DOHH2 (cell line): ENCODE measurements around the gene PAGR1.

ENCODE experiments used
- EZH2phosphoT487 ChIP-seq: fragments of 200-600 bp; sonication (generic); IDR thresholded peaks from 2 replicates; pipeline ENCODE4 v1.6.1; 2017; ENCODE audit warnings: borderline replicate concordance, mild to moderate bottlenecking, antibody characterized with exemption, low read length, moderate library complexity, mixed read lengths
- TF ChIP-seq, protein P1 (sequence below): fragments of 200-600 bp; sonication (generic); IDR thresholded peaks from one replicate; pipeline ENCODE4 v1.5.1; 2014; ENCODE audit warnings: antibody characterized with exemption, mild to moderate bottlenecking, low read depth, low read length; ENCODE audit not compliant: poor library complexity, severe bottlenecking

- TF ChIP-seq, protein P1, sequence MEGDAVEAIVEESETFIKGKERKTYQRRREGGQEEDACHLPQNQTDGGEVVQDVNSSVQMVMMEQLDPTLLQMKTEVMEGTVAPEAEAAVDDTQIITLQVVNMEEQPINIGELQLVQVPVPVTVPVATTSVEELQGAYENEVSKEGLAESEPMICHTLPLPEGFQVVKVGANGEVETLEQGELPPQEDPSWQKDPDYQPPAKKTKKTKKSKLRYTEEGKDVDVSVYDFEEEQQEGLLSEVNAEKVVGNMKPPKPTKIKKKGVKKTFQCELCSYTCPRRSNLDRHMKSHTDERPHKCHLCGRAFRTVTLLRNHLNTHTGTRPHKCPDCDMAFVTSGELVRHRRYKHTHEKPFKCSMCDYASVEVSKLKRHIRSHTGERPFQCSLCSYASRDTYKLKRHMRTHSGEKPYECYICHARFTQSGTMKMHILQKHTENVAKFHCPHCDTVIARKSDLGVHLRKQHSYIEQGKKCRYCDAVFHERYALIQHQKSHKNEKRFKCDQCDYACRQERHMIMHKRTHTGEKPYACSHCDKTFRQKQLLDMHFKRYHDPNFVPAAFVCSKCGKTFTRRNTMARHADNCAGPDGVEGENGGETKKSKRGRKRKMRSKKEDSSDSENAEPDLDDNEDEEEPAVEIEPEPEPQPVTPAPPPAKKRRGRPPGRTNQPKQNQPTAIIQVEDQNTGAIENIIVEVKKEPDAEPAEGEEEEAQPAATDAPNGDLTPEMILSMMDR: no peak
- TF ChIP-seq EZH2phosphoT487: no peak
Measured at GRCh38 chr16:29868396-29869009, 52.6 kb downstream of the PAGR1 start.
